Measurements from ENCODE around the gene TMEM253.

DNA sequence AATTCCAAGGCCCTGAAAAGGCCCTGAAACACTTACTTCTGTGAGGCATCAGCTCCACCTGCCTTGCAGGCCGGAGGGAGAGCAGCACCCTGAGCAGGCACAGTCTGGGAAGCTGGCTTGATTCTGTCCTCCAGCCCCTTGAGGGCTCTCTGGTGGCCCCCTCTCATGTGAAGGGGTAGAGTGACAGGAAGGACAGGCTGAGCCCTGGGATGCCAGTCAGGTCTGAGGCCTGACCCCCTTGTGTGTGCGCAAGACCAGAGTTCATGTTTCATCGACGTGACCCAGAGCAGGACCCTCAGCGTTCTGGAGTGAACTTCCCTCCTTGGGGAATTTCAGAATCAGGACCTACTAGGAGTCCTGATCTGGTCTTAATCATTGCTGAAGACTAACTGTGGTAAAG is 42.0 kb upstream of the TMEM253 start:
- TF ChIP-seq, protein P1, sequence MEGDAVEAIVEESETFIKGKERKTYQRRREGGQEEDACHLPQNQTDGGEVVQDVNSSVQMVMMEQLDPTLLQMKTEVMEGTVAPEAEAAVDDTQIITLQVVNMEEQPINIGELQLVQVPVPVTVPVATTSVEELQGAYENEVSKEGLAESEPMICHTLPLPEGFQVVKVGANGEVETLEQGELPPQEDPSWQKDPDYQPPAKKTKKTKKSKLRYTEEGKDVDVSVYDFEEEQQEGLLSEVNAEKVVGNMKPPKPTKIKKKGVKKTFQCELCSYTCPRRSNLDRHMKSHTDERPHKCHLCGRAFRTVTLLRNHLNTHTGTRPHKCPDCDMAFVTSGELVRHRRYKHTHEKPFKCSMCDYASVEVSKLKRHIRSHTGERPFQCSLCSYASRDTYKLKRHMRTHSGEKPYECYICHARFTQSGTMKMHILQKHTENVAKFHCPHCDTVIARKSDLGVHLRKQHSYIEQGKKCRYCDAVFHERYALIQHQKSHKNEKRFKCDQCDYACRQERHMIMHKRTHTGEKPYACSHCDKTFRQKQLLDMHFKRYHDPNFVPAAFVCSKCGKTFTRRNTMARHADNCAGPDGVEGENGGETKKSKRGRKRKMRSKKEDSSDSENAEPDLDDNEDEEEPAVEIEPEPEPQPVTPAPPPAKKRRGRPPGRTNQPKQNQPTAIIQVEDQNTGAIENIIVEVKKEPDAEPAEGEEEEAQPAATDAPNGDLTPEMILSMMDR (IDR thresholded peaks at IDR 0.05) = no peak
- no peak for TF ChIP-seq POLR2A (IDR thresholded peaks at IDR 0.05)
